Stimulated activated CD4-positive, alpha-beta T cell treated with anti-CD3 and anti-CD28 coated beads, Interleukin-2, amount 100 ng/mL, for 4 hours (primary cell): Measurements from ENCODE around the gene DENND10.
"Not testable (repeated sequence)": the region's sequence is repeated elsewhere in the genome, so short reads cannot be mapped to it uniquely, and the experiment has no call there.

Source experiments
- DNase-seq: peaks from one replicate; pipeline ENCODE4 v3.0.0-alpha.2; 2020; ENCODE audit warnings: low read depth

The DENND10 gene

DNA sequence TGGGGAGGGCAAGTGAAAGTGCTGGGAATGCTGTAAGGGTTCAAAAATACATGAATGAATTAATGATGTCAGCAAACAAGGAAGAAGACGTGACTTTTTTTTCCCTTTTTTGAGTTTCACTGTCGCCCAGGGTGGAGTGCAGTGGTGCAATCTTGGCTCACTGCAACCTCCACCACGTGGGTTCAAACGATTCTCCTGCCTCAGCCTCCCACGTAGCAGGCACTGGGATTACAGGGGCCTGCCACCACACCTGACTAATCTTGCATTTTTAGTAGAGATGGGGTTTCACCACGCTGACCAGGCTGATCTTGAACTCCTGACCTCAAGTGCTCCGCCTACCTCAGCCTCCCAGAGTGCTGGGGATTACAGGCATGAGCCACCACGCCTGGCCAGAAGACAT lies 30.0 kb downstream of the DENND10 start:
- DNase-seq: no peak

DNA sequence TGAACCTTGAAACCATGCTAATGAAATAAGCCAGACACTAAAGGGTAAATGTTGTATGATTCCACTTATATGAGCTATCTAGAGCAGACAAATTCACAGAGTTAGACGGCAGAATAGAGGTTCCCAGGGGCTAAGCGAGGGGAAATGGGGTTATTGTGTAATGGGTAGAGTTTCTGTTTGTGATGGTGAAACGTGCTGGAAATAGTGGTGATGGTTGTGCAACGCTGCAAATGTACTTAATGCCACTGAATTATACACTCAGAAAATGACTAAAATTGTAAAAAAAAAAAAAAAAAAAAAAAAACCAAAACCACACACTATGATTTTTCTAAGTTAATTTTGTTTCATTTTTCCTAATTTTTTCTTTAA lies 31.6 kb downstream of the DENND10 start:
- DNase-seq: no peak

DNA sequence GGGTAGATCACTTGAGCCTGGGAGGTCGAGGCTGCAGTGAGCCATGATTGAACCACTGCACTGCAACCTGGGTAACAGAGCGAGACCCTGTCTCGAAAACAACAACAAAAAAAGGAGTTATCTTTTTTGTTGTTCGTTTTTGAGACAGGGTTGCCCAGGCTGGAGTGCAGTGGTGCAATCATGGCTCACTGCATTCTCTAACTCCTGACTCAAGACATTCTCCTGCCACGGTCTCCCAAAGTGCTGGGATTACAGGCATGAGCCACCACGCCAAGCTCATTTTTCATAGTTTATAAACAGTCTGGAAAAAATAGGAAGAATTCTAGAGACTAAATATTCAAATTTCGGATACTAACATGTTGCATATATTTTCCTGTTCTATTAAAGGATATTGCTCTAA lies 32.2 kb downstream of the DENND10 start:
- no peak for DNase-seq

DNA sequence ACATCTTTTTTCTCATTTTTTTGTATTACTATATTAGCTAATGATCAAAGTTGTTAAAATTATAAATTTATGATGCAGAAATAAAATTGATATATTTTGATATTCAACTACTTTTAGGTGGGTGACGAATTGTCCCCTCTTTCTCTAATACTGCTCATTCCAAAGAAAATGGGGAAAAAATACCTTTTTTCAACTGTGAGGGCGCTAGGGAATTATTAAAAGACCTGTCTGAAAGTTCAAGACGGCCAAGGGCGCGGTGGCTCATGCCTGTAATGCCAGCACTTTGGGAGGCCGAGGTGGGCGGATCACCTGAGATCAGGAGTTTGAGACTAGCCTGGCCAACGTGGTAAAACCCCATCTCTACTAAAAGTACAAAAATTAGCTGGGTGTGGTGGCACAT lies 34.0 kb downstream of the DENND10 start:
- not testable (repeated sequence) for DNase-seq

DNA sequence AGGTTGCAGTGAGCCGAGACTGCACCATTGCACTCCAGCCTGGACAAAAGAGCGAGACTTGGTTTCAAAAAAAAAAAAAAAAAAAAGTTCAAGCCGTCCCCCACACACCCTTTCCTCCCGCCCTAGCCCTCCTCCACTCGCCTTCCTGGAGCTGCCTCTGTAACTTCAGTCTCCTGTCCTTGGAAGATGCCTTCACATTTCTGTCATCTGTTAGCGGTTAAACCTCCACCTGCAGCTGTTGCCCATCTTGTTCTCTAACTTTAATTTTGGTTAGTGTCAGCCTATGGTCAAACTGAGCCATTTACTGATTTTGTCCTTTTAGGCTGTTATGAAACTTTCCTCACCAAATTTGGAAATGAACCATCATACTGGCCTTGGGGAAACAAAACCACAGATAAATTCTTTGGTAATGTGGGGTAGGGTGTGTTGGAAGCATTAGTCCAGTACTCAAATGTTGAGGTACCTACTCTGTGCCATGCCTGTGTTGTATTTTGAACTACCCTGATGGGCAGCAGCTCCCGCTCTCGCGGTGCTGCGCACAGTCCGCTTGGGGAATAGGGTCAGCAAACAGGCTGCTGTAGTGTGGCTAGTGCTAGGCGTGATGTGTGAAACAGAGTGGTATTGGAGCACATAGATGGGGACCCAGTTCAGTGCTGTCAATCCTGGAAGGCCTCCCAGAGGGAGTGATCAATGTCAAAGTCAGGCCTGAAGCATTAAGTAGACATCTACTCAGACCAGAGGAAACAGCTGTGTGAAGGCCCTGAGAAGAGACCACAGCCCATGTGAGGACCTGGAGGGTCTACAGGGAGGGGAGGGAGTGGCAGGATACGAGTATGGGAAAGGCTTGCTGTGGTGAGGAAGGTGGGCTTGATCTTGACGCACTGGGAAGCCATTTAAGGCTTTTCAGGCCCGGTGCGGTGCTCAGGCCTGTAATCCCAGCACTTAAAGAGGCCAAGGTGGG lies 34.7 kb downstream of the DENND10 start:
- no peak for DNase-seq

DNA sequence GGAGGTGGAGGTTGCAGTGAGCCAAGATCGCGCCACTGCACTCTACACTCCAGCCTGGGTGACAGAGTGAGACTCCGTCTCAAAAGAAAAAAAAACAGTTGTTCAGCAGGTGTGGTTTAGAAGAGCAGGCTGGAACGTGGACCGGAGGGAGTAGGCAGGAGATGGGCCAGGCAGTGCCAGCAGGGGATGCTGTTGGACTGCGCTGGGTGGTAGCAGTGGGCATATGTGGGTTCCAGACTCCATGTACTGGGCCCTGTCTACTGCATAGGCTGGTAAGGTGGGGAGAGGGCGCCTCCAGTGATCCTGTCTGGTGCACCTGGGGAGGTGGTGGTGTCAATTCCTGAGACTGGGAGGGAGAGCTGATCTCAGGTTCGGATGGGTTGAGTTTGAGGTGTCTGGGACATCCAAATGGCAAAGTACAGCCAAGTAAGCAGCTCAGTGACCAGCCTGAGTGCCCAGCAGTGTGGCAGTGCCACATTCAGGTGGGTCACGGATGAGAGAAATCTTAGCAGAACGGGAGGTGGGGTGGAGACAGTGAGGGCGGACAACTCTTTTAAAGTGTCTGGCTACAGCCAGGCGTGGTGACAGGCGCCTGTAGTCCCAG lies 35.7 kb downstream of the DENND10 start:
- peak; percentile 50 for DNase-seq

DNA sequence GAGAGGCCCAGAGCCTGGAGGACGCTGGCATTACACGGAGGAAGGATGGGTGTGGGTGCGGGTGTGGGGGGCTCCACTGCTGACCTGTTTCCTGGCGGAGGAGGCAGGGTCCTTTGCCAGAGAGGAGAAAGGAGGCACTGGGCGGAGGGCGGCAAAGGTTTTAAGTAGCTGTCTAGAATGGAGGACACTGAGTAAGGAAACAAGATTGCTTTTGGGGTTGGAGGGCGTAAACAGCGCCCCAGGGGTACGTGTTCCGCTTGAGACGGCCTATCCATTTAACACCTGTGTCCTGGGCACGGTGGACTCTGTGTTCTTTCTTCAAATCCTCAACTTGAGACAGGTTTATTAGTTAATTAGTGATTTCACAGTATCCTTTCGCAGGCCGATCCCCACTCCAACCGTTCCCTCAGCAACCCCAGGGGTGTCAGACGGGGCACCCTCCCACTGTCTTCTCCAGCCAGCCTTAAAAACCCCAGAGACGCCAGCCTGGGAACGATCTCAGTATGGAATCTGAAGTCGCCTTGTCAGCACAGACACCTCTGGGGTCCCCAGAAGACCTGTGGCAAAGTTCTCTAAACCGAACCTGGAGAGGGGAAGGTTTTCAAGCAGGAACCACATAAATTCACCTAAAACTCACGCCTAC lies 36.8 kb downstream of the DENND10 start:
- DNase-seq: no peak

DNA sequence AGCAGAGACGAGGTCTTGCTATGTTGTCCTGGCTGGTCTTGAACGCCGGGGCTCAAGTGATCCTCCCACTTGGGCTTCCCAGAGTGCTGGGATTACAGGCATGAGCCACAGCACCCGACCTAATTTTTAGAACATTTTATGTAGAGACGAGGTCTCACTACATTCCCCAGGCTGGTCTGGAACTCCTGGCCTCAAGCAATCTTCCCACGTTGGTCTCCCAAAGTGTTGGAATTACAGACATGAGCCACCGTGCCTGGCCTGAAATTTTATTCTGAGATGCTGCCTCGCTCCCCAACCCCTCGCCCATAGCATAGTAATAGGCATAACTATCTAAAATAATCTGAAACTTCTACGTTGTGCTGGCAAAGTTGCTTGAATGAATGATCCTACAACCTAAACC lies 39.7 kb downstream of the DENND10 start:
- DNase-seq: no peak

DNA sequence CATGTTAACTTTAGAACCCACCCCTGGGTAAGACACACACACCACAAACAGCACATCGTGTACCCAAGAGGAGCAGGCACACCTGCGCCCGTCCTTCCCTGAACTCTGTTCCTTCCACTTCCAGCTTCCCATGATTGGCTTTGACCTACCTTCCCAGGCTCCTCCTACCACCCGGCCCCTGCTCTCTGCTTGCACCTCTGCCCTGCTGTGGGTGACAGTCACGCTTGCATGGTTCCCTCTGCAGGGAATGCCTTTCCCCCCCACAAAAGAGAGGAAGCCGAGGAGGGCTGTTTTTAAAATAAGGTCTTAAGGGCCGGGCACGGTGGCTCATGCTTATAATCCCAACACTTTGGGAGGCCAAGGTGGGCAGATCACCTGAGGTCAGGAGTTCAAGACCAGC lies 45.2 kb downstream of the DENND10 start:
- no peak for DNase-seq

DNA sequence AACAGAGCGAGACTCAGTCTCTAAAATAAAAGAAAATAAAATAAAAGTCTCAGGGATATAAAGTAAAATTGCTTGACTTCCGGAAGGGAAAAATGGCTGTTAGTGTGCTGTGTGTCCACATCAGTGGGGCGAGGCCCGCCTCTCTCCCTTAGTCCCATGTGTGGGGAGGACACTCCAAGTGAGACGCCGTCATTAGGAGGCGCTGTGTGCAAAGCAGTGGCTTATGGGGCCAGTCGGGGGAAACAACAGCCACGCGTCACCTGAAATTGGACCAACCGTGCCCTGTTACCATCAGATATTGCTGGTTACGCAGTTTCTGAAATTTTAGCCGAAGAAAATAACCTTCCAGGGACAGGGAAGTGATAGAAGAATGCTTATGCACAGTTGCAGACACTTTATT lies 45.8 kb downstream of the DENND10 start:
- DNase-seq: no peak

DNA sequence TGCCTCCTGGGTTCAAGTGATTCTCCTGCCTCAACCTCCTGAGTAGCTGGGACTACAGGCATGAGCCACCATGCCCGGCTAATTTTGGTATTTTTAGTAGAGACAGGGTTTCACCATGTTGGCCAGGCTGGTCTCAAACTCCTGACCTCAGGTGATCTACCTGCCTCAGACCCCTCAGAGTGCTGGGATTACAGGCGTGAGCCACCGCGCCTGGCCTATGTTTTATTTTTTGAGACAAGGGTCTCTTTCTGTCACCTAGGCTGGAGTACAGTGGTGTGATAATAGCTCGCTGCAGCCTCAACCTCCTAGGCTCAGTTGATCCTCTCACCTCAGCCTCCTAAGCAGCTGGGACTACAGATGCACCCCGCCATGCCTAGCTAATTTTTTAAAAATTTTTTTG lies 47.7 kb downstream of the DENND10 start:
- not testable (repeated sequence) for DNase-seq

DNA sequence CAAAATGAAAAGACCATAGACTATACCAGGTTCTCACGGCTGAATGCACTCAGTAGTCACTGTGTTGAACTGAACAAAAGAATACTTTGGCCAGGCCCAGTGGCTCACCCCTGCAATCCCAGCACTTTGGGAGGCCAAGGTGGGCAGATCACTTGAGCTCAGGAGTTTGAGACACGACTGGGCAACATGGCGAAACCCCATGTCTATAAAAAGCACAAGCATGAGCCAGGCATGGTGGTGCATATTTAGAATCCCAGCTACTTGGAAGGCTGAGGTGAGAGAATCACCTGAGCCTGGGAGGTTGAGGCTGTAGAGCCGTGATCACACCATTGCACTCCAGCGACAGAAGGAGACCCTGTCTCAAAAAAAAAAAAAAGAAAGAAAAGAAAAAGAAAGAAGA lies 49.1 kb downstream of the DENND10 start:
- no peak for DNase-seq

DNA sequence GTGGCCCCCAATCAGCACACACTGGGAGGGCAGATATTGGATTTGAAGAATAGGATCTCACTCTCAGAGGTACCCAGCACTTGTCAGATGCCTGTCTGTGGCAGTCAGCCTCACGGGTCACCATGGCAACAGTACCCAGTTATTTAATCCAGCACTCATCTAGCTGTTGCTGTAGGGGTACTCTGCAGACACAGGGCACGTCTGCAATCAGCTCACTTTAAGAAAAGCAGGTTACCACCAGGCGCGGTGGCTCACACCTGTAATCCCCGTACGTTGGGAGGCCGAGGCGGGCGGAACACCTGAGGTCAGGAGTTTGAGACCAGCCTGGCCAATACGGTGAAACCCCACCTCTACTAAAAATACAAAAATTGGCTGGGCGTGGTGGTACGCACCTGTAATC lies 49.7 kb downstream of the DENND10 start:
- DNase-seq: no peak

DNA sequence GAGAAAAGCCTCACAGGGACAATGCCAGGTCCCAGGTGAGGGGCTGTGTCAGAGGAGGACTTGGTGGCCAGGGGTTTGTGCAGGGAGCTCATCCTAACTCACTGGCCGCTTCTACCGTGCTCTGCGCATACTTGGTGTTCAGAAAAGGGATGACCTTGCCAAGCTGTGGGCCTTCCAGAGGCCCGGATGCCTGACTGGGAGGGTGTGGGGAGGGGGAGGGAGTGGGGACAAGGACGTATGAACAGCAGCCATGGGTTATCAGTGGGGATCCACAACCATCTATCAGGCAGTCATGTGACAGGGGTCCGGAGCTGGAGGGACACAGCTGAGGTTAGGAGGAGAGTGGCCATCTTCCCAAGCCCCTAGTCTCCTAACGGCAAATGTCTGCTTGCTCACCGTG lies 55.4 kb downstream of the DENND10 start:
- no peak for DNase-seq

DNA sequence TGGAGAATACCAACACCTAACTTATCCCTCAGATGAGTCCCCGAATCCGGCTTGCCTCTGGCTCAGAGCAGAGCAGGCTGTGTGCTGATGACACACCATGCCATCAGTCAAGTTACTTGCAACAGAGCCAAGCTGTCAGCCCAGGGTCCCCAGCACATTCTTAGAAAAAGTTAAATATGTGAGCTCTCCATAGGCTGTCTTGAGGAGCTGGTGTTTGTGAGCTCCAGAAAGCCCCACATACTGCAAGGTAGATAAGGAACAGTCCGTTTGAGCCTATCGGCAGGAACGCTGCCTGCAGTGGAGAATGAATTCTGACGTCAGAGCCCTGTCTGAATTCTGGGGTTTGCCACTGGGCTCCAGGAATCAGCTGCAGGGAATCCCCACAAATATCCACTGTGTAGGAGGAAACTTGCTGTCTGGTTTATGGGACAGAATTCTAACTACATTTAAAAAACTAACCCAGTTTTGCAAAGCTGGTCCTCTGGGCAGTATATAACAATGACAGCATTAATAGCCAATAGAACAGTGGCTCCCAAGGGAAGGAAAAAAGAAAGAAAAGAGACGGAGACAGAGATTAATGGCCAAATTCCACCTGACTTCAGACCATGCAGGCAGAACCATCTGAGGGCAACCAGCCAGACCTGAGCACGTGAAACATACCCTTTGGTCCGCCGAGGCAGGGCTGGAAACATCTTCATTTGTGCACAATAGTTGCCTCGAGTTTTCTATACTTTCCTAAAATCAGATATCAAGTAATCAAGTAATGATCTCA lies 58.0 kb downstream of the DENND10 start:
- no peak for DNase-seq

DNA sequence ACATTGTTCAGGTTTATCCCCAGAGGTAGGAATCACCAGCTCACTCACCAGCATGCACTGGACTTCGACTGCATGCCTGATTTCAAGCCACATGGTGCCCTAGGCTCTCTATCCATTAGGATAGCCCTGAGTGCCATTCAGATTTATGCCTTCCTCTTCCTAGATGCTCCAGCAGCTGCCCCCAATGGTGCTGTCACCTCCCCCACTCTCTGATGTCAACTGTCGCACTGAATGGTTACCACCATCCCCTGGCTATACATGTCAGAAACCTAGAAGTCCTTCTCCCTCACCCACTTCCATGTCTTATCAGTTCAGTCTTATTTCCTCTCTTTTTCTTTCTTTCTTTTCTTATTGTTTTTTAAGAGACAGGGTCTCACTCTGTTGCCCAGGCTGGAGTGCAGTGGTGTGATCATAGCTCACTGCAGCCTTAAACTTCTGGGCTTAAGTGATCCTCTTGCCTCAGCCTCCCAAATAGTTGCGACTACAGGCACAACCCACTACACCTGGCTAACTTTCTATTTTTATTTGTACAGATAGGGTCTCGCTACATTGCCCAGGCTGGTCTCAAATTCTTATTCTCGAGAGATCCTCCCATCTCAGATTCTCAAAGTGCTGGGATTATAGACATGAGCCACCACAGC lies 58.7 kb downstream of the DENND10 start:
- no peak for DNase-seq

DNA sequence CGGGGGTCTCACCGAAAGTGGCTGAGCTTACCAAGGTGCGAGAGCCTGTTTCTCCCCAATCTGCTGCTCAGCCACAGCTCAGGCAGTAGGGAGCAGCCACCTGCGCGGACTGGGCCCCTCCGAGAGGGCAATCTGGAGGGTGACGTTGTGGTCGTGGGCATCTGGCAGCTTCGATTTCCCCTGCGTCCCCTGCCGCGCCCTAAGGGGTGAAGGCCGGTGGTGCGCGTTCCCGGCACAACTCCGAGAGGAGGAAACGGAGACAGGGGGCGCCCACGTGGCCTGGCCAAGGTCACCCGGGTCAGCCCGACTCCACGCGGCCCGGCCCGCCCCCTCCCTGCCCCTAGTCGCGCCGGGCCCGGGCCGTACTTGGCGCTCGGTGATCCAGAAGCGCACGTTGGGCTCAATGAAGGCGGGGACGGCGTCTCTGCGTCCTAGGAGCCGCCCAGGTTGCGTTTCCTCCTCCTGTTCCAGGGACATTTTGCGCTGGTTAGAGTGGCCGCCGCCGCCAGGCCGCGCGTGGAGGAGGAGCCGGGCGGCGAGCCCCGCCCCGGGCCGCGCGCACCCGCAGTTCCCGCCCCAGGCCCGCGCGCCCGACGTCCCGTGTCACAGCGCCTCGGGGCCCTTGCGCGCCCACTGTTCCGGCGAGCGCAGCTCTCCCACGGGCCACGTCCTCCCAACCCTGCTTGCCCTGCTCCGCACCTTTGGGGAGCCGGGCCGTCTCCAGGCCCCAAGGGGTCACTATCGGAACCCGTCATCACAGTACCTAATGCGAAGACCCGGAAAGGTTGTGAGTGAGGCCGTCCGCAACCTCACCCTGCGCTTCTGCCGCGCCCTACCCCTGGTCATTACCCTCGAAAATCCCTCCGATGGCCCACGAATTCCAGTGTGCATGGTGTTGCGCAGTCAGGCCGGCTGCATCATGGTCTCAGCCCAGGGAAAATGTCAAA lies 61.5 kb downstream of the DENND10 start, which contains the start of gene SFXN4:
Gene SFXN4 (minus strand): TSS at position 544 of the 947 bp plus-strand sequence. CDS start 67 bp downstream, at position 477.
- peak; percentile 63 for DNase-seq

DNA sequence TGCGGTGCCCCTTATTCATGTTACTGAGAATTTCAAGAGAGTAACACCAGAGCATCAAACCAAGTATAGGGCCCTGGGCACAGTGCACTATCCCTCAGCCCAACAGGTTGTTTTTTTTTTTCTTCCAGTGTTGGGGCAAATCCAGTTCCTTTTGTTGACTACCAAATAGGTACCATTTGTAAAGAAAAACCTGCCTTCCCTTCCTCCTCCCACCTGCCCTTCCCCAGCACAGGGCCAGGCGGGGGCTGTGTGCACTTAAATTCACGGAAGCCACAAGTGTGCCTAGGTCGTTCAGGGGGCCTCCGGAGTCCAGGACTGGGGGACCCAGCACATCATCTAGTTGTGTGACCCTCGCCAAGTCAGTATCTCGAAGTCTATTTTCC lies 62.2 kb downstream of the DENND10 start:
- DNase-seq: no peak

DNA sequence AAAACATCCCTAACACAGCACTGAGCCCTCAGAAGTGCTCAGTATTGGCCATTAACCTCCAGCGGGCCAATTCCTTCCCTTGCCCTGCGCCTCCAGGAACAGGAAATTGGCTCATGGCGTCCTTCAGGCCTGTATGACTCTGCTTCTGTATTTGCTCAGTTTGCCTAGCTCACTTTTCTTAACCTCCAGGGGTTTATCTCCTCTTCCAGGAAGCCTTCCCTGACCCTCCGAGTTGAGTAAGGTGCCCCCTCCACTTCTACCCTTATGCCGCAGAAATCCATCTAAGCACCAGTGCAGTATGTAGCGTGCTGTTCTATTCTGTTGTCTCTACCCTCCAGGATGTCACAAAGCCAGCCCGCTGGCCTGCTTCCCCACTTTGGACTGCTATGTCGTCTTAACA lies 62.7 kb downstream of the DENND10 start:
- no peak for DNase-seq

DNA sequence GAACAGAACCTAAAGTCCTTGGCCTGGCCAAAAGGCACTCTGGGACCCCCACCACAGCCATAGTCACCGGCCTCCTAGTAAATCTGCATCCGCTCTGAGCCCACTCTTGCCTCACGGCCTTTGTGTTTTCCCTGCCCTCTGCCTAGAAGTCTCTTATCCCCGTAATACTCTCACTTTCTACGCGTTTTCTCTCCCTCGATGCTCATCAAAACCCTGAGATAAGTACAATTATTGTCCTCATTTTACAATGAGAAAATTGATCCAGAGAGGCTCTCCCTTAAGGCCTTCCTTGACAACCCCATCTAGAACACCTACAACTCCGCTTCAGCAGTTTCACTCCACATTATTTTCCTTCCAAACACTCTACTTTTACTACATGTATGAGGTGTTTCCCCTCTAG lies 63.1 kb downstream of the DENND10 start:
- no peak for DNase-seq

DNA sequence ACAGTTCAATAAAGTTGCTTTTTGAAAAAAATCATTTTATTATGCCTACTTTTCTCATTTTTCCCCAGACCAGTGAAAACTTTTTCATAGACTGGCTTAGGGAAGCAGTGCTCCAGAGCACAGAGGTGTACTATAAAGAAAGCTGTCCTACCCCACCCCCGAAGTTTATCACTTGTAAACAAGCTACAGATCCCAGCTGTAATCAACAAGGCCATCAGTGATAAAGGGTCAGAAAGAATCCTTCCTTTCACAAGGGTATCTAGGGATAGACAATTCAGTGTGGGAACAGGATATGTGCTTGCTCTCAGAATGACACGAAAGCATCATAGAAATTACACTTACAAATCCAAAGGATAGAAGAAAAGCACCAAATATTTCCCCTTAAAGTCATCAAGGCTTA lies 70.2 kb downstream of the DENND10 start:
- DNase-seq: no peak
